ENCODE results near the gene MPPED1.

The MPPED1 gene

DNA sequence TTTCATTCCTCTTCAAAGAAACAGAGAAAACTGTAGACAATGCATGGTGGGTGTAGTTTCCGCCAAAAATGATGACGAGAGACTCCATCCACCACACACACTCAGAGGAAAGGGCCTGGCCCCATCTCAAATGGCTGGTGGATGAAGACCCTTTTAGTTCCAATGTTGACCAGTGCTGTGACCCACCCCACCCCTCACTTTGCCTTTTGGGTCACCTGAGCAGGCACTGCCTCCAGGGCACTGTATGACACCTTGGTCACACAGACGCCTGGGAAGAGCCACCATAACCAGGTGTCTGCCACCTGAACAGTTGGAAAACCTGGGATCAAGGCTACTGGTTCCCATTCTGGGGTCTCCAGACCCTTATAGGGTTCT is 121.3 kb downstream of the MPPED1 start:
- no peak for DNase-seq (ENCODE audit: extremely low read depth, low read depth)
- TF ChIP-seq, protein P1, sequence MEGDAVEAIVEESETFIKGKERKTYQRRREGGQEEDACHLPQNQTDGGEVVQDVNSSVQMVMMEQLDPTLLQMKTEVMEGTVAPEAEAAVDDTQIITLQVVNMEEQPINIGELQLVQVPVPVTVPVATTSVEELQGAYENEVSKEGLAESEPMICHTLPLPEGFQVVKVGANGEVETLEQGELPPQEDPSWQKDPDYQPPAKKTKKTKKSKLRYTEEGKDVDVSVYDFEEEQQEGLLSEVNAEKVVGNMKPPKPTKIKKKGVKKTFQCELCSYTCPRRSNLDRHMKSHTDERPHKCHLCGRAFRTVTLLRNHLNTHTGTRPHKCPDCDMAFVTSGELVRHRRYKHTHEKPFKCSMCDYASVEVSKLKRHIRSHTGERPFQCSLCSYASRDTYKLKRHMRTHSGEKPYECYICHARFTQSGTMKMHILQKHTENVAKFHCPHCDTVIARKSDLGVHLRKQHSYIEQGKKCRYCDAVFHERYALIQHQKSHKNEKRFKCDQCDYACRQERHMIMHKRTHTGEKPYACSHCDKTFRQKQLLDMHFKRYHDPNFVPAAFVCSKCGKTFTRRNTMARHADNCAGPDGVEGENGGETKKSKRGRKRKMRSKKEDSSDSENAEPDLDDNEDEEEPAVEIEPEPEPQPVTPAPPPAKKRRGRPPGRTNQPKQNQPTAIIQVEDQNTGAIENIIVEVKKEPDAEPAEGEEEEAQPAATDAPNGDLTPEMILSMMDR (IDR thresholded peaks at IDR 0.05; ENCODE audit: low read depth, low read length), result no peak

DNA sequence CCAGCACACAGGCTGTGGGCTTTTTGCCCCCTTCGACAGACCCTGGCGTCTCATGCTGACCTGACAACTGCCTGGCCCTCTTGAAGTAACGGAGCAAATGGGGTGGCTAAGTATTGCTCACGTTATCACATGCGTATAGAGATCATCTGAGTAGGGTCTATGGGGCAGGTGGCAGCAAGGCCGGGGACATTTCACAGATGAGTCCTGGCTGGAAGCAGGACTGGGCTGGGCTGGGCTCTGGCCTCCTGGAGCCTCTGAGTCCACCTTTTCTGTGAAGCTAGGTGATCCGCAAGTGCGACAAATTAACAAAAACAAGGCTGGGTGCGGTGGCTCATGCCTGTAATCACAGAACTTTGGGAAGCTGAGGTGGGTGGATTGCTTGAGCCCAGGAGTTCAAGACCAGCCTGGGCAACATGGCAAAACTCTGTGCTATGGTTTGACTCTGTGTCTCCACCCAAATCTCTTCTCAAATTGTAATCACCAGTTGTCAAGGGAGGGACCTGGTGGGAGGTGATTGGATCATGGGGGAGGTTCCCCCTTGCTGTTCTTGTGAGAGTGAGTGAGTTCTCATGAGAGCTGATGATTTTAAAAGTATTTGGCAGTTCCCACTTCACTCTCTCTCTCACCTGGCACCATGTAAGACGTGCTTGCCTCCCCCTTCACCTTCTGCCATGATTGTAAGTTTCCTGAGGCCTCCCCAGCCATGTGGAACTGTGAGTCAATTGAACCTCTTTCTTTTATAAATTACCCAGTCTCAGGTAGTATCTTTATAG is 122.0 kb downstream of the MPPED1 start:
- DNase-seq (ENCODE audit: extremely low read depth, low read depth), result no peak
- TF ChIP-seq, protein P1 (IDR thresholded peaks at IDR 0.05; ENCODE audit: low read depth, low read length), result no peak

DNA sequence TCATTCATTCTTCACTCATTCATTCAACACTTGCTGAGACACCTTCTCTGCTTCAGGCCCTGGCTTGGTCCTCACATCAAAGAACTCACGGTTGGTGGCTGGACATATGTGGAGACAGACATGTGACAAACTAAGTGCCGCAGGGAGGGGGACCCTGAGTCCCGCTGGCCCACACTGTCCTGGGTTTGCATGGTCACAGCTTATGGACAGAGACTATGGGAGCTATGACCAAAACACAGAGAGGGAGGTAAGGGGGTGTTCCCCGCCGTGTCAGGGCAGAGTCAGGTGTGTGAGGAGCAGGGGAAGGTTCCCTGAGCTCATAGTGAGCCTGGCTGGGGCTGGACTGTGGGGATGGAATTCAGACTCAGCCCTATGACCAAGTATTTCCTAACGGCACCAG is 123.1 kb downstream of the MPPED1 start:
- TF ChIP-seq, protein P1 (IDR thresholded peaks at IDR 0.05; ENCODE audit: low read depth, low read length), result no peak
- DNase-seq (ENCODE audit: extremely low read depth, low read depth), result no peak

DNA sequence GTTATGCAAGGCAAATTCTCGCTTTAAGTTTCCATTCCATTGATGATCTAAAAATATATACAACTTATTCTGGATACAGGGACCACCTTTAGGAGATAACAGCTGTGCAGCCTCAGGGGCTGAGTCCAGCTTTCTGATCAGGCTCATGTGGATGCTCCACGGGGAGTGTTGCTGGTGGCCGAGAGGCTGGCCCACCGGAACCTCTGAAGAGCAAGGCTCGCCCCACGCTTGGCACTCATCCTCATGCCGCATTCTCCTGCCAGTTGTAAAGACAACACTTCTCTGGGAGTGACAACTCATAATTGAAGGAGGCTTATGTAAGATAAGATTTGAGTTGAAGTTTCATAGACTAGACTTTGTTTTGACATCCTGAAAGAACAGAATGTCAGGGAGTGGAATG is 123.5 kb downstream of the MPPED1 start:
- TF ChIP-seq, protein P1 (IDR thresholded peaks at IDR 0.05; ENCODE audit: low read depth, low read length), result no peak
- no peak for DNase-seq (ENCODE audit: extremely low read depth, low read depth)

DNA sequence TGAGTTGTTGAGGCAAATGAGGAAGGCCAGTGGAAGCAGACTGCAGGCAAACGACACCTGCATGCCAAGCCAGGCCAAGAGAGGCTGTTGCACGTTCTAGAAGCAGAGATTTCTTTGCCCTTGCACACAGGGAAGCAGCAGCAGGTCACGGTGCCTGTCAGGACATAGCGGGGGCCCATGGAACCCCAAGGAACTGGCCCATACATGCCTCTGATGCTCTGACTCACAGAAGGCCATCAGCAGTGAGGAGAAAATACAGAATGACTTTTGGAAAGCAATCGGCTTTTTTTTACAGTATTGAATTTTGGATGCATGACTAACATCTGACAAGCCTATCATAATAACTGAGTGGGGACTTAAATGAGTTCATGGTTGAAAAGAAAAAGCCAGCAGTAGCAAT is 123.9 kb downstream of the MPPED1 start:
- TF ChIP-seq, protein P1 (IDR thresholded peaks at IDR 0.05; ENCODE audit: low read depth, low read length), result no peak
- no peak for DNase-seq (ENCODE audit: extremely low read depth, low read depth)

DNA sequence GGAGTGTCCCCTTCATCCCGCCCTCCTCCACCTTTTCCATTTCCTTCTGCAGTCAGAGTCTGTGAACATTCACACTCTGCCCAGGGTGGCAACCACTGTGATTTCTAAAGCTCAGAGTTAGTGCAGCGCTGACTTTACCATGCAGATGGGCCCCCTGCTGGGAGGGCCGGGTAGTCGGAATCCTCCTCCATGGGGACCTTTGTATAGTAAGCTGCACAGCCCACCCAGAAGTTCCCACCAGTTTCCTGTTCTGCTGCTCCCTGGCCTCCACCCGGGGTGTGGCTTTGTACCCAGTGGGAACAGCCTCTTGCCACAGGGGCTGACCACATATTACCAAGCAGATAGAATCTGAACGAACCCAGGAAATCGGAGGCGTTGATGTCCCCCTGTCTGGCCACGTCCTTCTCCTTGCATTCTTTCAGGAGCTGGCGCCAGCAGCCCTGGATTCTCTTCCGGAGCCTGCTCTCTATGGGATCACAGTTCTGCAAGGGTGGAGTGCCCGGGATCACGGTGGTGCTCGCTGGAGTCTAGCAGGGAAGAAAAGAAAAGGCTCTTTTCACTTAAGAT is 125.3 kb downstream of the MPPED1 start:
- DNase-seq (ENCODE audit: extremely low read depth, low read depth), result no peak
- TF ChIP-seq, protein P1 (IDR thresholded peaks at IDR 0.05; ENCODE audit: low read depth, low read length), result no peak; the same call in 1 of the 2 replicates
